OCI-LY7 (cell line): ENCODE measurements around the gene LHPP. TPM values are rescaled to one million over a fixed set of nuclear protein-coding genes. Genes with fewer than 3 reads are reported as not detected.

Experiments used
- BruUV-seq: library from RNA; stranded (reverse); fragments of 400-500 nt; replicated peaks from 2 replicates; lab custom pipeline; 2021; lab: Mats Ljungman, UMichigan
- CTCF ChIA-PET: fragments of 300-600 bp; sonication (Branson Sonifier 250); formaldehyde crosslinking; loops from one replicate; lab custom pipeline; 2022; ENCODE audit warnings: antibody characterized with exemption; ENCODE audit not compliant: unreplicated experiment; lab: Charles Lee
- POLR2A ChIA-PET: fragments of 300-600 bp; sonication (Branson Sonifier 250); formaldehyde crosslinking; loops from one replicate; lab custom pipeline; 2022; ENCODE audit warnings: antibody characterized with exemption; lab: Charles Lee
- DNase-seq: peaks from one replicate; pipeline ENCODE4 v3.0.0-alpha.2; 2015; ENCODE audit warnings: low spot score
- H2AFZ ChIP-seq: fragments of 200-600 bp; sonication (generic), shearing (Covaris generic); 2 replicates; pipeline ENCODE4 v1.6.1; 2014; ENCODE audit warnings: mild to moderate bottlenecking, antibody characterized with exemption, low read length, moderate library complexity
- H3K27ac ChIP-seq: fragments of 200-600 bp; sonication (generic); 2 replicates; pipeline ENCODE4 v1.5.1; 2014; ENCODE audit warnings: mixed run types, low read depth, mild to moderate bottlenecking, moderate library complexity, low read length, inconsistent platforms; ENCODE audit not compliant: poor library complexity, severe bottlenecking
- H3K36me3 ChIP-seq: fragments of 200-600 bp; sonication (generic); 2 replicates; pipeline ENCODE4 v1.6.1; 2014; ENCODE audit warnings: mild to moderate bottlenecking, antibody characterized with exemption, low read length, moderate library complexity, mixed read lengths; ENCODE audit not compliant: insufficient read depth
- H3K4me1 ChIP-seq: fragments of 200-600 bp; sonication (generic); 2 replicates; pipeline ENCODE4 v1.5.1; 2014; ENCODE audit warnings: mild to moderate bottlenecking, low read length; ENCODE audit not compliant: insufficient read depth, poor library complexity, severe bottlenecking
- H3K4me2 ChIP-seq: fragments of 200-600 bp; sonication (generic); 2 replicates; pipeline ENCODE4 v1.6.1; 2014; ENCODE audit warnings: mild to moderate bottlenecking, low read length
- H3K4me3 ChIP-seq: fragments of 200-600 bp; sonication (generic); 2 replicates; pipeline ENCODE4 v1.5.1; 2014; ENCODE audit warnings: mild to moderate bottlenecking, low read depth, low read length; ENCODE audit not compliant: poor library complexity, severe bottlenecking
- H3K79me2 ChIP-seq: fragments of 200-600 bp; sonication (generic); 2 replicates; pipeline ENCODE4 v1.6.1; 2016; ENCODE audit warnings: low read depth, mild to moderate bottlenecking, low read length, moderate library complexity, mixed read lengths; ENCODE audit not compliant: insufficient read depth
- H3K9me2 ChIP-seq: fragments of 200-600 bp; sonication (generic); 2 replicates; pipeline ENCODE4 v1.6.1; 2016; ENCODE audit warnings: mild to moderate bottlenecking, low read length, mixed read lengths; ENCODE audit not compliant: insufficient read depth
- H3K9me3 ChIP-seq: fragments of 200-600 bp; sonication (generic); 2 replicates; pipeline ENCODE4 v1.6.1; 2014; ENCODE audit warnings: mild to moderate bottlenecking, mixed run types, low read length, mixed read lengths
- H4K20me1 ChIP-seq: fragments of 200-600 bp; sonication (generic); 2 replicates; pipeline ENCODE4 v1.6.1; 2014; ENCODE audit warnings: mild to moderate bottlenecking, antibody characterized with exemption, low read length, moderate library complexity, mixed read lengths; ENCODE audit not compliant: insufficient read depth
- EZH2phosphoT487 ChIP-seq: fragments of 200-600 bp; sonication (generic); IDR thresholded peaks from 2 replicates; pipeline ENCODE4 v1.6.1; 2018; ENCODE audit warnings: low read depth, borderline replicate concordance, mild to moderate bottlenecking, mixed run types, antibody characterized with exemption, low read length, moderate library complexity, mixed read lengths
- intact Hi-C: fragments of 100-400 bp; cut with micrococcal nuclease; formaldehyde crosslinking; loops from one replicate; pipeline ENCODE4 v1.10.0; 2022; ENCODE audit not compliant: unreplicated experiment
- total RNA-seq, 2 experiments: library from RNA; depleted of rRNA in 1 of 2; stranded (reverse); fragments of >200 nt in 1 of 2; shearing (Covaris generic) in 1 of 2; gene quantifications; 2 replicates each; pipeline ENCODE4 v1.2.3, GENCODE V29; 2014 to 2022
- TF ChIP-seq, protein P1 (sequence below): fragments of 200-600 bp; sonication (generic); conservative IDR thresholded peaks from 2 replicates; pipeline ENCODE4 v1.5.1; 2014; ENCODE audit warnings: mild to moderate bottlenecking, antibody characterized with exemption, low read length, moderate library complexity, mixed read lengths

LHPP gene
- total RNA-seq, 2 experiments from 2014 or later: 30.3 to 65.2 TPM

DNA sequence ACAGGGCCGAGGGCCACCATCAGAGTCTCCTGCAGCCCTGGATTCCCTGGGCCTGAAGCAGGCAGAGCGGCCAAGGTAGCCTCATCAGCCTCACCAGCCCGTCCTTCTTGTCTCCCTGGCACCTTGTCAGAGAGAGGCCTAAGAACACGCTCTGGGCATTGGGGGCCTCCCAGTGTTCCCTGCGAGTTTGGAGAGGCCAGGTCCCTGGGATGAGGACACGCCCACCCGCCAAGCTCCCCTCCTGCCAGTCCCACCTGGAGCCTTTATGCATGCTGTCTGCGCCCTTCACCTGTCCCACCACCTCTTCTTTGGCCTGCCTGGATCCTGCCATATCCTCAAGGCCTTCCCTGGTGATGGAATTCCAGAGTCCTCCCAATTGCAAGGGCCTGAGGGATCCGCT is 69.2 kb downstream of the LHPP start:
- Histone ChIP-seq H2AFZ (peak overlapping the region; percentile 6; the same call in 1 of the 2 replicates), H3K4me1 (peaks cover 56% of the 10 kb centered on the region), H3K79me2 (no peaks in the 10 kb centered on the region), H3K4me3 (no peak overlapping the region), H3K36me3 (no peaks in the 10 kb centered on the region), H4K20me1 (no peaks in the 10 kb centered on the region), H3K9me2 (no peaks in the 10 kb centered on the region), H3K4me2 (0 out of 2 replicates have a peak overlapping the region, but pooled peaks have one; percentile 7), H3K9me3 (no peaks in the 10 kb centered on the region), H3K27ac (no peak overlapping the region)
- CTCF ChIA-PET: interaction anchor here (1.0 kb wide), 3 partner anchors 37 to 212 kb away, joined by 3 to 7 read pairs (median 4); no protein-coding TSS in a partner anchor
- TF ChIP-seq EZH2phosphoT487: no peak
- TF ChIP-seq, protein P1, sequence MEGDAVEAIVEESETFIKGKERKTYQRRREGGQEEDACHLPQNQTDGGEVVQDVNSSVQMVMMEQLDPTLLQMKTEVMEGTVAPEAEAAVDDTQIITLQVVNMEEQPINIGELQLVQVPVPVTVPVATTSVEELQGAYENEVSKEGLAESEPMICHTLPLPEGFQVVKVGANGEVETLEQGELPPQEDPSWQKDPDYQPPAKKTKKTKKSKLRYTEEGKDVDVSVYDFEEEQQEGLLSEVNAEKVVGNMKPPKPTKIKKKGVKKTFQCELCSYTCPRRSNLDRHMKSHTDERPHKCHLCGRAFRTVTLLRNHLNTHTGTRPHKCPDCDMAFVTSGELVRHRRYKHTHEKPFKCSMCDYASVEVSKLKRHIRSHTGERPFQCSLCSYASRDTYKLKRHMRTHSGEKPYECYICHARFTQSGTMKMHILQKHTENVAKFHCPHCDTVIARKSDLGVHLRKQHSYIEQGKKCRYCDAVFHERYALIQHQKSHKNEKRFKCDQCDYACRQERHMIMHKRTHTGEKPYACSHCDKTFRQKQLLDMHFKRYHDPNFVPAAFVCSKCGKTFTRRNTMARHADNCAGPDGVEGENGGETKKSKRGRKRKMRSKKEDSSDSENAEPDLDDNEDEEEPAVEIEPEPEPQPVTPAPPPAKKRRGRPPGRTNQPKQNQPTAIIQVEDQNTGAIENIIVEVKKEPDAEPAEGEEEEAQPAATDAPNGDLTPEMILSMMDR: no peak
- DNase-seq: no peak
- BruUV-seq: no TSS peak
- POLR2A ChIA-PET: interaction anchor here (1.4 kb wide), 1 partner anchor 271 kb away, joined by 3 read pairs; the partner anchor contains the start of gene ABRAXAS2
- intact Hi-C loops: loop anchor here (1.0 to 5.0 kb wide), 5 partner anchors 39 to 531 kb away; partner anchors contain the start of gene EEF1AKMT2

DNA sequence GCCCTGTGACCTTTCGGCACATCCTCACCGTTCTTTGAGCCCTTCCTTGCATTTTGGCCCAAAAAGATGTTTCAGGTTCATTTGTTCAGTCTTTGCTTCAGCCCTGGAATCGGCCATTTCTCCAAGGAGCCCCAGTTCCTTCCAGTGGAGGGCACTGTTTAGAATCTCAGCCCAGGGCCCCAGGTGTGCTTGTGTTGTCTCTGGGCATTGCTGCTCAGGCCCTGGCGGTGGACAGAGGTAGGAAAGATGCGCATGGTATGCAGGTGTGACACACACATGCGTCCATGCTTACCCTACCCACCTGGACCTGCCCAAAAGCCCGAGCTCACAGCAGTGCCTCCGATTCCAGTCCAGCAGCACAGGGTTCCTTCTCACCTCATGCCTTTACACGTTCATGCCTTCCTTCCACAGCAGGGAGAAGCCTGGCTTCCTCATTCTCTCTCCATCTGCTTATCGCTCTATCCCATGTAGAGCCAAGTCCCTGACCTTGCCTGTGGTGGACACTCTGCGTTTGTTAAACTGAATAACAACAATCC is 70.6 kb downstream of the LHPP start:
- no TSS peak for BruUV-seq
- Histone ChIP-seq H4K20me1 (no peaks in the 10 kb centered on the region), H2AFZ (peak overlapping the region; percentile 24; the same call in 1 of the 2 replicates), H3K4me3 (no peak overlapping the region), H3K27ac (no peak overlapping the region), H3K9me3 (no peaks in the 10 kb centered on the region), H3K4me1 (peaks cover 70% of the 10 kb centered on the region), H3K79me2 (no peaks in the 10 kb centered on the region), H3K36me3 (no peaks in the 10 kb centered on the region), H3K9me2 (no peaks in the 10 kb centered on the region), H3K4me2 (0 out of 2 replicates have a peak overlapping the region, but pooled peaks have one; percentile 11)
- peak; percentile 77 for DNase-seq
- TF ChIP-seq EZH2phosphoT487: no peak
- TF ChIP-seq, protein P1: peak; percentile 83
- POLR2A ChIA-PET: interaction anchor here (0.8 to 1.1 kb wide), 3 partner anchors 16 to 216 kb away, joined by 3 read pairs; no protein-coding TSS in a partner anchor
- intact Hi-C loops: loop anchor here (1.0 to 5.0 kb wide), 3 partner anchors 33 to 530 kb away; partner anchors contain the start of gene EEF1AKMT2
- CTCF ChIA-PET: interaction anchor here (5.0 kb wide), 1 partner anchor 14 kb away, joined by 43 read pairs; no protein-coding TSS in a partner anchor

DNA sequence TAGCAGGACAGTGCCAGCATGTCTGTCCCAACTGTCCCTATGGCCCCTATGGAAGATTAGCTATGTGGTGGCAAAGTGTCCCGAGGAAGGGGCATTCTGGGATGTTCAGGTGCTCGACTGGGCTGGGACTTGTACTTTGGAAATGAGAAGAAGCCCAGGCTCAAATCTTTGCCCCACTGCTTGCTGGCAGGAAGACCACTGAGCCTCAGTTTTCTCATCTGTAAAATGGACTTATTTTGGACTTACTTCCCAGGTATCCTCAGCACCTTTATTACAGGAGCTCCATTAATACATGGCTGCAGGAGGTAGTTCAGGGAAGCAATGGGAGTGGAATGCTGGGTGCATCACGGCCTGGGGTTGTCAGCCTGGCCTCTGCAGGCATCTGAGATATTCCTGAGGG is 71.2 kb downstream of the LHPP start:
- no peak overlapping the region for H2AFZ ChIP-seq
- no peak overlapping the region for H3K4me3 ChIP-seq
- ChIA-PET POLR2A (interaction anchor here (0.8 to 1.1 kb wide), 3 partner anchors 16 to 215 kb away, joined by 3 read pairs; no protein-coding TSS in a partner anchor), CTCF (interaction anchor here (5.0 kb wide), 1 partner anchor 14 kb away, joined by 43 read pairs; no protein-coding TSS in a partner anchor)
- H3K4me2 ChIP-seq: 0 out of 2 replicates have a peak overlapping the region, but pooled peaks have one; percentile 11
- no peaks in the 10 kb centered on the region for H3K9me3 ChIP-seq
- H3K27ac ChIP-seq: no peak overlapping the region
- H3K79me2 ChIP-seq: no peaks in the 10 kb centered on the region
- H3K4me1 ChIP-seq: peaks cover 76% of the 10 kb centered on the region
- no peaks in the 10 kb centered on the region for H3K36me3 ChIP-seq
- DNase-seq: no peak
- H4K20me1 ChIP-seq: no peaks in the 10 kb centered on the region
- BruUV-seq: no TSS peak
- intact Hi-C loops: loop anchor here (1.0 to 5.0 kb wide), 3 partner anchors 33 to 530 kb away; partner anchors contain the start of gene EEF1AKMT2
- no peak for TF ChIP-seq EZH2phosphoT487
- TF ChIP-seq, protein P1: no peak
- H3K9me2 ChIP-seq: no peaks in the 10 kb centered on the region
